Upper lobe of left lung (tissue), 6 donors: ENCODE results near the gene HM13. TPM values are rescaled to one million over a fixed set of nuclear protein-coding genes. Genes with fewer than 3 reads are reported as not detected.
"Not testable (repeated sequence)": the region's sequence is repeated elsewhere in the genome, so short reads cannot be mapped to it uniquely, and the experiment has no call there.

Experiments
- ATAC-seq, 2 donors: fragments of 200-7000 bp; cut with Tn5 transposase; one replicate each; pipeline ENCODE4 v1.9.1; 2022; ENCODE audit warnings: mild to moderate bottlenecking in 2 of 2, moderate library complexity in 2 of 2; ENCODE audit not compliant: low FRiP score in 2 of 2
- DNase-seq, 2 donors: peaks; one replicate each; pipeline ENCODE4 v3.0.0-alpha.2; 2019 to 2020
- H3K27ac ChIP-seq, 4 donors: fragments of 200-600 bp; sonication (generic); one replicate each; pipeline ENCODE4 v1.5.1; 2016 to 2019
- H3K27me3 ChIP-seq, 4 donors: fragments of 200-600 bp; sonication (generic); one replicate each; pipeline ENCODE4 v1.5.1; 2017 to 2019
- H3K36me3 ChIP-seq, 4 donors: fragments of 200-600 bp; sonication (generic); one replicate each; pipeline ENCODE4 v1.5.1; 2016 to 2019
- H3K4me1 ChIP-seq, 4 donors: fragments of 200-600 bp; sonication (generic); one replicate each; pipeline ENCODE4 v1.5.1; 2018 to 2019
- H3K4me3 ChIP-seq, 4 donors: fragments of 200-600 bp; sonication (generic); one replicate each; pipeline ENCODE4 v1.5.1; 2017 to 2019; ENCODE audit warnings: mild to moderate bottlenecking in 2 of 4, moderate library complexity in 1 of 4
- H3K9me3 ChIP-seq, 4 donors: fragments of 200-600 bp; sonication (generic); one replicate each; pipeline ENCODE4 v1.5.1; 2018 to 2019
- EP300 ChIP-seq, 4 donors: sonication (generic); formaldehyde crosslinking; IDR thresholded peaks; one replicate each; pipeline ENCODE4 v1.5.1; 2017; ENCODE audit warnings: antibody characterized with exemption in 4 of 4, control low read depth in 2 of 4
- POLR2A ChIP-seq, 4 donors: fragments of 450-650 bp; IDR thresholded peaks; one replicate each; pipeline ENCODE4 v1.5.1; 2016 to 2017; ENCODE audit warnings: antibody characterized with exemption in 4 of 4, mild to moderate bottlenecking in 2 of 4
- POLR2AphosphoS5 ChIP-seq, 2 donors: sonication (generic); formaldehyde crosslinking; IDR thresholded peaks; one replicate each; pipeline ENCODE4 v1.5.1; 2017; ENCODE audit warnings: antibody characterized with exemption in 2 of 2
- WGBS, 2 donors: methylation state at CpG; one replicate each; pipeline ENCODE4 v1.1.5; 2017 to 2018; 5-methylcytosine and 5-hydroxymethylcytosine counted together
- total RNA-seq, 6 donors: library from RNA; depleted of rRNA in 4 of 6; stranded (reverse); fragments of >200 nt in 4 of 6; gene quantifications; one replicate each; pipeline versions ENCODE4 v1.1.0 to v1.2.1, GENCODE V29; 2016 to 2021
- TF ChIP-seq, protein P1 (sequence below), 6 experiments: fragments of 450-650 bp in 4 of 6; fragments of 200-600 bp in 2 of 6; sonication (generic) in 2 of 6; IDR thresholded peaks; one replicate each; pipeline ENCODE4 v1.5.1; 2016 to 2019; ENCODE audit warnings: antibody characterized with exemption in 6 of 6
- donor health status: DM: no; HTN: no; CAD: no; lungs with moderate emphysema.
- donor health status: DM: no; HTN: yes; CAD: no; lungs with severe emphysema.

The HM13 gene
- total RNA-seq, 6 donors from 2014 or later, result 58.7 to 186 (median 81.6) TPM

DNA sequence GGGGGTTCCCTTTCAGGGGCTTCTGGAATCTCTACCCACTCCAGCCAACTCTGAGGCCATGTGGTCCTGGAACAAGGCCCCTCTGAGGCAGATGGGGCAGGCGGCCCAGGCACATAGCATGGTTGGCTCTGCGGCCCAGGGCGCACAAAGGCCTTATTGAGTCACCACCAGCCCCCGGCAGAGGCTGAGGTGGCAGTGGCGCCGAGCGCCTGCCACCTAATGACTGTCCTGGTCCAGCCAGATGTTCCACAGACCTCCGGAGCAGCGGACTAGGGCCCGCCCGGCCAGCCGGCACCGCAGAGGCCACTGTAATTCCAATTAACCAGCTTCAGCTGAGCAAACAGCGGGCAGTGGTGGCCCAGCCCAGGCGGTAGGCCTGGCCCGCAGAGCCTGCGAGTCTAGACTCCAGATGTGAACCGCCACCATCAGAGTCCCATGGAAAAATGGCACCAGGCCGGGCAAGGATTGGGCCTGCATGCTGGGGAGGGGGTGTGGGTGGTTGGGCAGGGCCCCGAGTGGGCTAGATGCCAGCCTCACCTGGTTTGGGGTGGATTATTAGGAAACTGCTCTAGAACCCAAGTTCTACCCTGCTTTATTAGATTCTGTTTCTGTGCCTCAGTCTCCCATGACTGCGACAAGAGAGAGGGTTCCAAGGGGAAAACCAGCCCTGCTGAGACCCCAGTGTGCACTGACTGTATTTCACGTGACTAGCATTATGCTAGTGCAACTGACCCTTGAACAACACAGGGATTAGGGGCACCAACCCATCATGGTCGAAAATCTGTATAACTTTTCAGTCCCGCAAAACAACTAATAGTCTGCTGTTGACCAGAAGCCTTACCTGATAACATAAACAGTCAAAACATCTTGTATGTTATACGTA, 56.7 kb downstream of the HM13 start:
- peak overlapping the region; percentile 89 to 97 (median 92) for H3K27ac ChIP-seq
- peaks cover 4 to 34% (median 13%) of the 10 kb centered on the region in 4 donors for H3K36me3 ChIP-seq
- H3K27me3 ChIP-seq, result no peaks in the 10 kb centered on the region
- peak in 1 of 2 donors; percentile 84 for DNase-seq
- peaks cover 35 to 55% (median 49%) of the 10 kb centered on the region in 4 donors for H3K4me1 ChIP-seq
- ATAC-seq, result no peak
- H3K4me3 ChIP-seq, result no peak overlapping the region
- TF ChIP-seq EP300 (IDR thresholded peaks at IDR 0.05) (no peak), POLR2AphosphoS5 (IDR thresholded peaks at IDR 0.05) (no peak), POLR2A (IDR thresholded peaks at IDR 0.05) (no peak)
- TF ChIP-seq, protein P1, sequence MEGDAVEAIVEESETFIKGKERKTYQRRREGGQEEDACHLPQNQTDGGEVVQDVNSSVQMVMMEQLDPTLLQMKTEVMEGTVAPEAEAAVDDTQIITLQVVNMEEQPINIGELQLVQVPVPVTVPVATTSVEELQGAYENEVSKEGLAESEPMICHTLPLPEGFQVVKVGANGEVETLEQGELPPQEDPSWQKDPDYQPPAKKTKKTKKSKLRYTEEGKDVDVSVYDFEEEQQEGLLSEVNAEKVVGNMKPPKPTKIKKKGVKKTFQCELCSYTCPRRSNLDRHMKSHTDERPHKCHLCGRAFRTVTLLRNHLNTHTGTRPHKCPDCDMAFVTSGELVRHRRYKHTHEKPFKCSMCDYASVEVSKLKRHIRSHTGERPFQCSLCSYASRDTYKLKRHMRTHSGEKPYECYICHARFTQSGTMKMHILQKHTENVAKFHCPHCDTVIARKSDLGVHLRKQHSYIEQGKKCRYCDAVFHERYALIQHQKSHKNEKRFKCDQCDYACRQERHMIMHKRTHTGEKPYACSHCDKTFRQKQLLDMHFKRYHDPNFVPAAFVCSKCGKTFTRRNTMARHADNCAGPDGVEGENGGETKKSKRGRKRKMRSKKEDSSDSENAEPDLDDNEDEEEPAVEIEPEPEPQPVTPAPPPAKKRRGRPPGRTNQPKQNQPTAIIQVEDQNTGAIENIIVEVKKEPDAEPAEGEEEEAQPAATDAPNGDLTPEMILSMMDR (IDR thresholded peaks at IDR 0.05), result no peak
- 95 to 99% methylated on average over 6 to 12 of the region's 25 CpGs for WGBS, 2 donors
- H3K9me3 ChIP-seq, result no peaks in the 10 kb centered on the region

DNA sequence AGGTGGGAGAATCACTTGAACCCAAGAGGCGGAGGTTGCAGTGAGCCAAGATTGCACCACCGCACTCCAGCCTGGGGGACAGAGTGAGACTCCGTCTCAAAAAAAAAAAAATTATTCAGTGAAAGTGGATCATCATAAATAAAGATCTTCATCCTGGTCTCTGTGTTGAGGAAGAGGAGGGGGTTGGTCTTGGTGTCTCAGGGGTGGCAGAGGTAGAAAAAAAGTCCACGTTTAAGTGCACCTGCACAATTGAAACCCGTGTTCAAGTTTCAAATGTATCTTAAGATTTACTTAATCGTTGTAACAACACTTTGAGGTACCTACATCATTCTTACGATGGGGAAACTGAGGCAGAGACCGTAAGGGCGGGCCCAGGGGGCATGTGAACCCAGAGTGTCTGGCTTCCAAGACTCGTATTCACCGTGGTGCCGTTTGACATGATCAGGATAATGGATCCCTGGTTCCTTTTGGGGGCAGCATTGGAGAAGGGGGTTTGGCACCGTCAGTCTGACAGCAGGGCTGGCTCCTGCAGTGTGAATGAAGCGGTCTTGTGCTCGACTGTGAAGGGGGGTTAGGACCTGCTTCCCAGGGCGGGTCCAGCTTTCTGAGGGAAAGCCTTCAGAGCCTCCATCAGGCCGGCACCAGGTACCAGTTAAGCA, 57.9 kb downstream of the HM13 start:
- peaks cover 2 to 22% (median 4%) of the 10 kb centered on the region in 4 donors for H3K36me3 ChIP-seq
- WGBS, 2 donors, result 26 to 41% methylated on average over 10 to 17 of the region's 17 CpGs
- TF ChIP-seq EP300 (IDR thresholded peaks at IDR 0.05) (no peak), POLR2A (IDR thresholded peaks at IDR 0.05) (no peak), POLR2AphosphoS5 (IDR thresholded peaks at IDR 0.05) (no peak)
- TF ChIP-seq, protein P1 (IDR thresholded peaks at IDR 0.05), result no peak
- peak overlapping the region; percentile 89 to 97 (median 92) for H3K27ac ChIP-seq
- peaks cover 35 to 55% (median 49%) of the 10 kb centered on the region in 4 donors for H3K4me1 ChIP-seq
- no peaks in the 10 kb centered on the region for H3K27me3 ChIP-seq
- peak overlapping the region in 3 of 4 donors; percentile 44 to 58 (median 56) for H3K4me3 ChIP-seq
- peak in 1 of 2 donors; percentile 50 for ATAC-seq
- no peaks in the 10 kb centered on the region for H3K9me3 ChIP-seq
- no peak for DNase-seq

DNA sequence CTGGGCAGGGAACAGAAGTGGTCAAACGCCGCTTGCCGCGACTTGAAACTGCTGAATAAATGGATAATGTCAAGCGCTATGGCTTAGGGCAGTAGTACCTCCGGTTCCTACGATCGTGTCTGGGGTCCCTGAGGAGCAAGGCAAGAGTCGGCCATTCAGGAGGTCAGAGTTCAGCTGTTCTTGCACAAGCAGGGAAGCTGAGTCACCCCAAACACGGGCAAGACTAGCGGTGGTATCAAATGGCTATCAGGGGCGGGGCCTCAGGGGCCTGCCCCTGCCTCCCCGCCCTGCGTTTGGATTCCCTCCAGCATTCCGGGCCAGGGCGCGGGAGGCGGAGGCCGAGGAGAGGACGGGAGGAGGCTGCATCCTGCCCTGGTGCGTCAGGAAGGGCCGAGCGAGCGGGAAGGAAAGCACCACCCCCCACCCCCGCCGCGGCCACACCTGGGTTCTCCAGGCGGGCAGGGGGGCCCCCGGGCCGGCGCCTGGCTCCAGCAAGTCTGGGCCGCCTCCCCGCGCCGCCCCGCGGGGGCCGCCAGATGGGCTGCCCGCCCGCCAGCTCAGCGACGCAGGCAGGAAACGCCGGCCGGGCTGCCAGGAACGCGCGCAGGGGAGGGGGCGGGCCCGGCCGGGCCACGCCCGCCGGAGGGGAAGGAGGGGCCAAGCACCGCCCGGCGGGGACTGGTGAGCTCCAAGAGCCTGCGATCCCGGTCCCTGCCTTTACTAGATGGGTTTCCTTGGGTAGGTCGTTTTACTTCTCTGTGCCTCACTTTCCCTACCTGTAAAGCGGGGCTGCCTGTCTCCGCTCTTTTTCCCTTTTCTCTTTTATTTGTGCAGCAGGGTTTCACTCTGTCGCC, 58.7 kb downstream of the HM13 start:
- WGBS, 2 donors, result 1% methylated on average over 14 to 38 of the region's 63 CpGs
- Histone ChIP-seq H3K4me1 (peaks cover 35 to 55% (median 49%) of the 10 kb centered on the region in 4 donors), H3K27me3 (no peaks in the 10 kb centered on the region), H3K9me3 (no peaks in the 10 kb centered on the region), H3K36me3 (peaks cover 0 to 14% (median 3%) of the 10 kb centered on the region in 4 donors), H3K4me3 (peak overlapping the region; percentile 32 to 58 (median 50)), H3K27ac (peak overlapping the region; percentile 89 to 97 (median 92))
- TF ChIP-seq POLR2A (IDR thresholded peaks at IDR 0.05) (peak in 3 of 4 donors; percentile 78 to 94 (median 79)), EP300 (IDR thresholded peaks at IDR 0.05) (peak; percentile 79 to 97 (median 93)), POLR2AphosphoS5 (IDR thresholded peaks at IDR 0.05) (peak; percentile 96 to 99)
- TF ChIP-seq, protein P1 (IDR thresholded peaks at IDR 0.05), result peak in 3 of 6 experiments; percentile 16 to 39 (median 17)
- DNase-seq, result peak; percentile 97 to 99
- peak; percentile 94 to 95 for ATAC-seq

DNA sequence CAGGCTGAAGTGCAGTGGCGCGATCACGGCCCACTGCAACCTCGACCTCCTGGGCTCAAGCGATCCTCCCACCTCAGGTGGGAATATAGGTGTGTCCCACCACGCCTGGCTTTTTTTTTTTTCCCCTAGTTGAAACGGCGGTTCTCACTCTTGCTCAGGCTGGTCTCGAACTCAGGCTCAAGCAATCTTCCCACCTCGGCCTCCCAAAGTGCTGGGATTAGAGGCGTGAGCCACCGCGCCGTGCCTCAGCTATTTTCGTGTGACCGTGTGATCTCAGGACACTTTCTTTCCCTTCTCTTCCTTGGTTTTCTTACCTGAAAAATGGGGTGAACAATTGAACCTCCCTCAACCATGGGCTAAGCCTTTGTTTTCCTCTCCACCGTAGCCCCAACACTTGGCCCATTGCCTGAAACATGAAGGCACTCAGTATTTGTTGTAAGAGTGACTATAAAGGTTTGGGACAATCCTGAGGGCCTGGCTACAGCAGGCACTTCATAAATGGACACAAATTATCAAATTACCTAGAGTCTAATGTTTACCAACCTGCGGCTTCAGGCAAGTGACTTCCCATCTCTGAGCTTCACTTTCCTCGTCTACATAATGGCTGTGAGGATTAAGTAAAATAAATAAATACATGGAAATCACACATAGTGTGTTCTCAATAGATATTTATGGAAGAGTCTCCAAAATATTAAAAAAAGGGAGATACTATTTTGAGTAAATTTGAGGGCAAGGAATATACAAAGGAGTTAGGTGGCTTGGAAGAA, 59.5 kb downstream of the HM13 start:
- TF ChIP-seq POLR2A (IDR thresholded peaks at IDR 0.05) (no peak), POLR2AphosphoS5 (IDR thresholded peaks at IDR 0.05) (peak in 1 of 2 donors; percentile 6), EP300 (IDR thresholded peaks at IDR 0.05) (peak in 1 of 4 donors; percentile 24)
- Histone ChIP-seq H3K4me3 (peak overlapping the region; percentile 32 to 58 (median 50)), H3K36me3 (peaks cover 0 to 10% (median 0%) of the 10 kb centered on the region in 4 donors), H3K27me3 (no peaks in the 10 kb centered on the region), H3K9me3 (no peaks in the 10 kb centered on the region), H3K27ac (peak overlapping the region; percentile 89 to 97 (median 92)), H3K4me1 (peaks cover 34 to 53% (median 45%) of the 10 kb centered on the region in 4 donors)
- DNase-seq, result peak in 1 of 2 donors; percentile 46
- 27 to 40% methylated on average over 19 of the region's 19 CpGs for WGBS, 2 donors
- ATAC-seq, result no peak

GRCh38 chr20:31574986-31575385, 60.7 kb downstream of the HM13 start:
- H3K27me3 ChIP-seq, ATAC-seq, H3K36me3 ChIP-seq, DNase-seq, H3K9me3 ChIP-seq, H3K4me3 ChIP-seq: not testable (repeated sequence)
- Histone ChIP-seq H3K27ac (peak overlapping the region in 2 of 4 donors; percentile 89 to 94), H3K4me1 (peaks cover 22 to 41% (median 34%) of the 10 kb centered on the region in 4 donors)
- 96 to 99% methylated on average over 10 of the region's 10 CpGs for WGBS, 2 donors
